Lower lobe of right lung (tissue), 2 donors: ENCODE measurements around the gene RPLP2. TPM values are rescaled to one million over a fixed set of nuclear protein-coding genes. Genes with fewer than 3 reads are reported as not detected.
A peak's percentile ranks its signal among the peaks of the same experiment; 100 is the strongest.

ENCODE experiments used
- ATAC-seq, 2 donors: fragments of 200-7000 bp; cut with Tn5 transposase; one replicate each; pipeline ENCODE4 v1.9.1; 2020 to 2022; ENCODE audit warnings: mild to moderate bottlenecking in 2 of 2, moderate library complexity in 2 of 2
- DNase-seq: peaks from one replicate; pipeline ENCODE4 v3.0.0-alpha.2; 2020
- H3K27ac ChIP-seq: fragments of 200-600 bp; one replicate; pipeline ENCODE4 v1.8.0; 2022
- H3K27me3 ChIP-seq: fragments of 200-600 bp; one replicate; pipeline ENCODE4 v1.8.0; 2022; ENCODE audit warnings: low read depth
- H3K36me3 ChIP-seq: fragments of 200-600 bp; one replicate; pipeline ENCODE4 v1.8.0; 2022; ENCODE audit warnings: mild to moderate bottlenecking
- H3K4me1 ChIP-seq: fragments of 200-600 bp; one replicate; pipeline ENCODE4 v1.8.0; 2022
- H3K4me3 ChIP-seq: fragments of 200-600 bp; one replicate; pipeline ENCODE4 v1.8.0; 2022; ENCODE audit warnings: mild to moderate bottlenecking
- H3K9me3 ChIP-seq: fragments of 200-600 bp; one replicate; pipeline ENCODE4 v1.8.0; 2022
- intact Hi-C: fragments of 100-400 bp; cut with DNase I; formaldehyde crosslinking; loops from one replicate; pipeline ENCODE4 v1.11.0; 2022
- total RNA-seq: library from RNA; stranded (reverse); fragmentation: NEBNext Ultra II Directional; extraction: Animal tissue kit (Norgen Biotek cat#: 25700); gene quantifications from one replicate; pipeline ENCODE4 v1.2.1, GENCODE V29; 2021
- TF ChIP-seq, protein P1 (sequence below): fragments of 200-600 bp; IDR thresholded peaks from one replicate; pipeline ENCODE4 v1.8.0; 2022; ENCODE audit warnings: antibody characterized with exemption, mild to moderate bottlenecking
- donor health status: DM: no; HTN: yes; CAD: no; lungs with severe emphysema.

RPLP2 gene
- total RNA-seq, 1 donor from 2014 or later, result 1,518 TPM

DNA sequence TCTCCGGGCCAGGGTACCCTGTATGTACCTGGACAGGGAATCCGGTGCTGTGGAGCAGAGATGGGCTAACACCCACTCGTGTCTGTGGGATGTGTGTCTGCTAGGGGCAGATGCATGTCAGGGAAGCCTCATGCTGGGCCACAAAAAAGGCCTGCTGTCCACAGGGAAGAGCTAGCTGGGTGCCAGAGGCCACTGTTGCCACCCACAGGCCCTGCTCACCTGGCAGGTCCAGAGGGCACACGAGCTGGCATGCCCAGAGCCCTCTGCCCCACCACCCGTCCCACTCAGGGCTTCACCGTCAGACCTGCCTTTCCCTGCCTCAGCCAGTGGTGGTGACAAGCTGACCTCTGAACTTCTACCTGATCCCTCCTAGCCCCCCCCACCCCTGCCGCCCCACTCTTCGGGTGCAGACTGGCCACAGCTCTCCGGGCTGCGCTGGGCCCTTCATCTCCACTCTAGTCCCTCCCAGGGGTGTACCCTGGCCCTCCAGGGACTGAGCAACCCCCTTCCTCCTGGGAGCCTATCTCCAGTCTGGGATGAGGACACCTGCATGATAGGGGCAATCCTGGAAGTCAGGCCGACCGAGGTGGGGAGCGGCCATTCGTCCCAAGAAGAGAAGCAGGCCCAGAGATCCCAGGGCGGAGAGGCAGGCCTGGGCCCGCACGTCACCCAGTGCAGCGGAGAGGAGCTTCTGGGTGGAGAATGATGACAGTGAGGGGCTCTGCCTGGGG lies 13.0 kb upstream of the RPLP2 start:
- intact Hi-C loops, result no loop called here
- Histone ChIP-seq H3K4me3 (peak overlapping the region; percentile 80), H3K4me1 (peaks cover 37% of the 10 kb centered on the region), H3K9me3 (no peaks in the 10 kb centered on the region), H3K27me3 (no peaks in the 10 kb centered on the region), H3K36me3 (peaks cover 39% of the 10 kb centered on the region), H3K27ac (peak overlapping the region; percentile 81)
- no peak for ATAC-seq
- DNase-seq, result no peak
- TF ChIP-seq, protein P1, sequence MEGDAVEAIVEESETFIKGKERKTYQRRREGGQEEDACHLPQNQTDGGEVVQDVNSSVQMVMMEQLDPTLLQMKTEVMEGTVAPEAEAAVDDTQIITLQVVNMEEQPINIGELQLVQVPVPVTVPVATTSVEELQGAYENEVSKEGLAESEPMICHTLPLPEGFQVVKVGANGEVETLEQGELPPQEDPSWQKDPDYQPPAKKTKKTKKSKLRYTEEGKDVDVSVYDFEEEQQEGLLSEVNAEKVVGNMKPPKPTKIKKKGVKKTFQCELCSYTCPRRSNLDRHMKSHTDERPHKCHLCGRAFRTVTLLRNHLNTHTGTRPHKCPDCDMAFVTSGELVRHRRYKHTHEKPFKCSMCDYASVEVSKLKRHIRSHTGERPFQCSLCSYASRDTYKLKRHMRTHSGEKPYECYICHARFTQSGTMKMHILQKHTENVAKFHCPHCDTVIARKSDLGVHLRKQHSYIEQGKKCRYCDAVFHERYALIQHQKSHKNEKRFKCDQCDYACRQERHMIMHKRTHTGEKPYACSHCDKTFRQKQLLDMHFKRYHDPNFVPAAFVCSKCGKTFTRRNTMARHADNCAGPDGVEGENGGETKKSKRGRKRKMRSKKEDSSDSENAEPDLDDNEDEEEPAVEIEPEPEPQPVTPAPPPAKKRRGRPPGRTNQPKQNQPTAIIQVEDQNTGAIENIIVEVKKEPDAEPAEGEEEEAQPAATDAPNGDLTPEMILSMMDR, result no peak

DNA sequence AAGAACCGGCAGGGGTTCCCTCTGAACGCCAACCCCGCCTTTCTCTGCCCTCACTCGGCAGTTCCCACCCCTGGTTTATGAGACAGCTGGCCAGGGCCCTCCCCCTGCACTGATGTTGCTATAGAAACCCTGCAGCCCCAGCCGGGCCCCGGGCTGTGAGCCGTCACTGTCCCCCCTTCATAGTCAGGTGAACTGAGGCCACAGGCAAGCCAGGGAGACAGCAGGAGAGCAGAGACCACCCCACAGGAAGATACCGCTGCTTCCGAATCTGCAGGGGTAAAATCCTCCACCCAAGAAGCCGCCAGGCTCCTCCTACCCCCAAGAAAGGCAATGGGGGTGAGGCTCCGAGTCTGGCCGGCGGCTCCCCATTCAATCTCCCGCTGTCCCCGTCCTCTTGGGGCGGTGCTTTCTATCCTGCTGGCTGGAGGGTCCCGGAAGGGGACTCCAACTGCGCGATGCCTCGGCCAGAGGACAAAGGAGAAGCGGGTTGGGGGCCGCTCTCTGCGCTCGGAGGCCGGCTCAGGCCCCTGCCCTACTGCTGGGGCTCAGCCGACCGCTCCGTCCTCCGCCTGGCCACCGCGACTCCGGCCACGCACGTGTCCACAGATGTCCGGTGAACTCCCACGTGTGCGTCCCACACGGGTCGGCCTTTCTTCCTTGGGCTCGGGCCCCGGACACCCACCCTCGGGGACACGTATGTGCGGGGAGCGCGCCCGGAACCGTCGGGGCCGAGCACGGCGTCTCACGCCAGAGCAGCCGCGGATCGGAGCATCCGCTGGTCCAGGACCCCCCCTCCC lies 12.3 kb upstream of the RPLP2 start:
- intact Hi-C loops, result no loop called here
- Histone ChIP-seq H3K4me1 (peaks cover 37% of the 10 kb centered on the region), H3K36me3 (peaks cover 42% of the 10 kb centered on the region), H3K4me3 (peak overlapping the region; percentile 80), H3K9me3 (no peaks in the 10 kb centered on the region), H3K27ac (peak overlapping the region; percentile 81), H3K27me3 (no peaks in the 10 kb centered on the region)
- DNase-seq (peak; percentile 84), ATAC-seq (peak; percentile 47 to 53)
- TF ChIP-seq, protein P1, result no peak

DNA sequence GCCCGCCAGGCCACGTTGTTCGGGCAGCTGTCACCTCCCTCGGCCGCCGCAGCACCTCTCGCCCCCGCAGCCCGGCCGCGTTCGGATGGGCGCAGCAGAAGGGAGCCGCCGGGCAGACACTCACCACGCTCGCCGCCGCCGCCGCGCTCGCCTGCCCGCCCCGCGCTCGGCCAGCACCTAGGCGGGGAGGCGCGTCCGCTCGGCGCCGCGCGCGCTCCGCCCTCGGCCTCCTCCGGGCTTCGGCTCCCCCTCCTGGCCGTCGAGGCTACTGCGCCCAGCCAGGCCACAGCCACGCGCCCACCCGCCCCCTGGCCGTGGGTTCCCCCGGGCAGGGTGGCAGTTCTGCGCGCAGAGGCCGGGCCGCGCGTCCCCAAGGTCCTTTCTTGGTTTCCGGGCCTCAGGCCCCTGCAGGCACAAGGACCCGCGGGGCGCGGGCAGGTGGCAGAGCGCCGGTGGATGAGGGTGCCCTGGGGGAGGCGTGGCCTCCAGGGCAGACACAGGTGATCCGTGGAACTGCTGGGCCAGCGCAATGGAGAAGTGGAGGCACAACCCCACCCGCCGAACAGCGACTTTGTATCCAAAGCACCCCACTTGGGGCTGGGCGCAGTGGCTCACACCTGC lies 11.6 kb upstream of the RPLP2 start, which contains the start of gene SLC25A22:
Gene SLC25A22 (minus strand): TSS at position 189 of the 621 bp plus-strand sequence. CDS start 3,275 bp downstream, outside the sequence.
- peak within 1 kb of the TSS; percentile 80 for H3K4me3 ChIP-seq
- H3K4me1 ChIP-seq, result peaks cover 37% of the 10 kb centered on the region
- H3K36me3 ChIP-seq, result peaks cover 40% of the 10 kb centered on the region
- no peaks in the 10 kb centered on the region for H3K9me3 ChIP-seq
- TF ChIP-seq, protein P1, result peak; percentile 80
- ATAC-seq (peak; percentile 80 to 84), DNase-seq (peak; percentile 89)
- H3K27ac ChIP-seq, result peak within 1 kb of the TSS; percentile 81
- intact Hi-C loops, result no loop called here
- no peaks in the 10 kb centered on the region for H3K27me3 ChIP-seq

DNA sequence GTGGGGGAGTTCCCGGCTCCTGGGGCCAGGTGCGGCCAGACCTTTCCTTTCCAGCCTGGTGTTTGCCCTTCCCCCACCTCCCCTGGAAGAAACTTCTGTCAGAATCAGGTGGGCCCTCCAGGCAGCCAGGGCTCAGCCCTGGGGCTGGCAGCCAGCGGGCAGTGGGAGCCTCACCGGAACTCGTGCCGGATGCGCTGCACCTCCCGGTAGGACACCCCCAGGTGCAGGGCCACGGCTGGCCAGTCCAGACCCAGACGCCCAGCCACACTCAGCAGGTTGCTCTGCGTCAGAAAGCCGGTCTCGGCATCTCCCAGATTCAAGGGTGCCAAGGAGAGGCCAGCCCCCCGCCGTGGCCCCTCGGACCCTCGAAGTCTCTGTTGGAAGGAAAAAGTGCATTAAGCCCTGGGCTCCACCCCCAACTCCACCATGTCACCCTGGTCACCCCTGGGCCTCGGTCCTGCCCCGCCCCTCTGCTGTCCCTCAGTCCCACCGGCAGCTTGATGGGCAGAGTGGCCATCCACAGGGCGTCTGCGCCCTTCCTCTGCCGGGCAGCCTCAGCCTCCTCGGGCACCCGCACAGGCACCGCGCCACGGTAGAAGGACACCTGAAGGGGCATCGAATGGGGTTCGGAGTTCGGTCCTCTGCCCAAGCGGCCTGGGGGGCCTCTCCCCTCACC lies 10.0 kb upstream of the RPLP2 start:
- Histone ChIP-seq H3K27me3 (no peaks in the 10 kb centered on the region), H3K27ac (no peak overlapping the region), H3K4me1 (peaks cover 47% of the 10 kb centered on the region), H3K36me3 (peaks cover 35% of the 10 kb centered on the region), H3K4me3 (no peak overlapping the region), H3K9me3 (no peaks in the 10 kb centered on the region)
- ATAC-seq, result no peak
- TF ChIP-seq, protein P1, result no peak
- intact Hi-C loops, result no loop called here
- DNase-seq, result no peak

DNA sequence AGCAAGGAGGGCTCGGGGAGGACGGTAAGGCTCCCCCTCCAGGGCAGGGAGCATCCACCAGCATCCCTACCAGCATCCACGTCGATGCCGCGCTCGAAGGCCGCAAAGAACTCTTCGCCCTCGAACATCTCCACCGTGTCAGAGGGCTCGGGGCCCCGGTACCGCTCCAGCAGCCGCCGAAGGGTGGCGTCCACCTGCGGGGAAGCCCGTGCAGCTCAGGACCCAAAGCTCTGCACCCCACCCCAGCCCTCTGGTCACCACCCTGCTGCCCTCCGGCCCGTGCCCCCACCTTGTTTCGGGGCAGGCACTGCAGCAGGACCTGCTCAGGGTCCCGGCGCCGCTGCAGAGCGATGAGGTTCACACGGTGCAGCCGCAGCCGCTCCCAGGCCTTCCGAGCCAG lies 9.3 kb upstream of the RPLP2 start:
- DNase-seq, result no peak
- Histone ChIP-seq H3K27ac (no peak overlapping the region), H3K4me3 (no peak overlapping the region), H3K9me3 (no peaks in the 10 kb centered on the region), H3K27me3 (no peaks in the 10 kb centered on the region), H3K36me3 (peaks cover 35% of the 10 kb centered on the region), H3K4me1 (peaks cover 44% of the 10 kb centered on the region)
- ATAC-seq, result no peak
- TF ChIP-seq, protein P1, result no peak
- intact Hi-C loops, result no loop called here
